NT2/D1 (cell line): ENCODE data around the gene FRYL.

ENCODE experiments used
- SUZ12 ChIP-seq: IDR thresholded peaks from 2 replicates; pipeline ENCODE4 v1.6.1; 2011; ENCODE audit not compliant: insufficient read length, insufficient read depth; ENCODE audit errors: extremely low read depth
- YY1 ChIP-seq: IDR thresholded peaks from 2 replicates; pipeline ENCODE4 v1.6.1; 2011; ENCODE audit not compliant: insufficient read length, insufficient read depth

DNA sequence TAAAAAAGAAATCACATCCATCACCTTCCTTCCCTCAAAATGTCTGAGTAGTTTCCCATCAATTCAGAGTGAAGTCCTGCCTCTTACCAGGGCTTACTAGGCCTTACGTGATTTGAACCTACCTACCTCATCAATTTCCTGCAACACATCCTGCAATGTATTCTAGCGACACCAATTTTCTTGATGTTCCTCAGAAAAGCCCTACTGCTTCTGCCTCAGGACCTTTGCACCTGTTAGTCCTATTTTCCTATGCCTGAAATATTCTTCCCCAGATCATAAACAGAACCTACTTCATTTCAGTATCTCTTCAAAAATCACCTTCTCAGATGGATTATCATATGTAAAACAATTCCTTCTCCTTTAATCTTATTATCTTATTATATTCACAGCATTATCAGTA is 237.2 kb downstream of the FRYL start:
- TF ChIP-seq SUZ12, result no peak
- no peak for TF ChIP-seq YY1
